ENCODE measurements around the gene STEAP1B. TPM values are rescaled to one million over a fixed set of nuclear protein-coding genes. Genes with fewer than 3 reads are reported as not detected.

STEAP1B gene
- polyA plus RNA-seq, 1 of the 3 experiments (the other 2 are of a cell fraction), result 14.7 TPM

DNA sequence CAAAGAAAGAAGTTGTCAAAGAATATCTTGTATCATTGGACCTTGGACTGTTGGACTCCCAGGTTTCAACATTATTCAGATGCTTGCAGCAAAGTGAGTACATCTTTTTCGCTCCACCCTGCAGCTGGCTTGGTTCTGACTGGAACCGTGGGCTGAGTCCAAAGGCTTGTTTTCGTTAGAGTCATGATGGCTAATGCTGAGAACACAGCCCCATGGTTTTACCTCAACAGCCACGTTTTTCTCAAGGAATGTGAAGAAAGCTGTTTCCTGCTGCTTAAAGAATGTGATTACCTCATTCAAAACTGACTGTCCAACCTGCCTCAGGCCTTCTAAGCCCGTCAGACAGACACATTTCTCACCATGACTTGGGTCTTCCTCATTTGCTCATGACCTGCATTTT is 69.5 kb downstream of the STEAP1B start:
- Histone ChIP-seq H3K27ac (ENCODE audit: low read depth in 2 of 2, low read length in 1 of 2) (no peak overlapping the region), H3K9me3 (no peaks in the 10 kb centered on the region), H2AFZ (ENCODE audit: low read depth) (no peak overlapping the region), H3K27me3 (ENCODE audit: insufficient read depth) (no peaks in the 10 kb centered on the region), H3K79me2 (ENCODE audit: insufficient read depth) (no peaks in the 10 kb centered on the region), H3K4me1 (ENCODE audit: control insufficient read depth in 1 of 2, insufficient read depth in 2 of 2, low read depth in 1 of 2, low read length in 1 of 2) (peaks cover 0 to 15% of the 10 kb centered on the region in 2 experiments; a peak in 3 of 4 replicates), H4K20me1 (ENCODE audit: insufficient read depth) (no peaks in the 10 kb centered on the region), H3K4me3 (ENCODE audit: low read depth in 2 of 2, low read length in 1 of 2) (no peak overlapping the region), H3F3A (replicated peaks; ENCODE audit: insufficient read depth) (peaks cover 10% of the 10 kb centered on the region), H3K9ac (no peak overlapping the region), H3K36me3 (replicated peaks in 1 of 2; ENCODE audit: control insufficient read depth in 1 of 2, insufficient read depth in 2 of 2, low read length in 1 of 2) (no peaks in the 10 kb centered on the region), H3K9me2 (no peaks in the 10 kb centered on the region), H3K4me2 (no peak overlapping the region)
- ChIA-PET CTCF (interaction anchor here (0.9 to 1.5 kb wide), 3 partner anchors 15 to 320 kb away, joined by 3 to 4 read pairs (median 3); no protein-coding TSS in a partner anchor), POLR2A (no interaction called here)
- 82% methylated on average over 5 of the region's 5 CpGs for WGBS (ENCODE audit: low lambda C conversion rate)
- no peak for DNase-seq
- TF ChIP-seq, protein P1, sequence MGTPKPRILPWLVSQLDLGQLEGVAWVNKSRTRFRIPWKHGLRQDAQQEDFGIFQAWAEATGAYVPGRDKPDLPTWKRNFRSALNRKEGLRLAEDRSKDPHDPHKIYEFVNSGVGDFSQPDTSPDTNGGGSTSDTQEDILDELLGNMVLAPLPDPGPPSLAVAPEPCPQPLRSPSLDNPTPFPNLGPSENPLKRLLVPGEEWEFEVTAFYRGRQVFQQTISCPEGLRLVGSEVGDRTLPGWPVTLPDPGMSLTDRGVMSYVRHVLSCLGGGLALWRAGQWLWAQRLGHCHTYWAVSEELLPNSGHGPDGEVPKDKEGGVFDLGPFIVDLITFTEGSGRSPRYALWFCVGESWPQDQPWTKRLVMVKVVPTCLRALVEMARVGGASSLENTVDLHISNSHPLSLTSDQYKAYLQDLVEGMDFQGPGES (IDR thresholded peaks at IDR 0.05; ENCODE audit: low read depth, low read length), result no peak
- TF ChIP-seq EZH2phosphoT487 (IDR thresholded peaks at IDR 0.05; ENCODE audit: borderline replicate concordance, low read depth) (no peak), CHD2 (IDR thresholded peaks at IDR 0.05; ENCODE audit: low read length, partially characterized antibody) (no peak), FOXJ3 (CRISPR knock-in tag; IDR thresholded peaks at IDR 0.05) (no peak), ELF1 (IDR thresholded peaks at IDR 0.05) (no peak), POLR2AphosphoS5 (IDR thresholded peaks at IDR 0.05; ENCODE audit: low read depth, low read length) (no peak), RAD21 (IDR thresholded peaks at IDR 0.05; ENCODE audit: low read length) (no peak), NFIC (IDR thresholded peaks at IDR 0.05; ENCODE audit: borderline replicate concordance) (no peak), RXRA (IDR thresholded peaks at IDR 0.05; ENCODE audit: borderline replicate concordance, low read depth) (no peak), MEF2A (IDR thresholded peaks at IDR 0.05; ENCODE audit: borderline replicate concordance, low read depth) (no peak), TCF12 (IDR thresholded peaks at IDR 0.05) (no peak), RFX5 (IDR thresholded peaks at IDR 0.05; ENCODE audit: low read length) (no peak), GATA2 (CRISPR knock-in tag; IDR thresholded peaks at IDR 0.05) (no peak), NRF1 (IDR thresholded peaks at IDR 0.05; ENCODE audit: low read depth, low read length) (no peak), MXI1 (IDR thresholded peaks at IDR 0.05; ENCODE audit: low read depth, low read length) (no peak)
- TF ChIP-seq, protein P2, sequence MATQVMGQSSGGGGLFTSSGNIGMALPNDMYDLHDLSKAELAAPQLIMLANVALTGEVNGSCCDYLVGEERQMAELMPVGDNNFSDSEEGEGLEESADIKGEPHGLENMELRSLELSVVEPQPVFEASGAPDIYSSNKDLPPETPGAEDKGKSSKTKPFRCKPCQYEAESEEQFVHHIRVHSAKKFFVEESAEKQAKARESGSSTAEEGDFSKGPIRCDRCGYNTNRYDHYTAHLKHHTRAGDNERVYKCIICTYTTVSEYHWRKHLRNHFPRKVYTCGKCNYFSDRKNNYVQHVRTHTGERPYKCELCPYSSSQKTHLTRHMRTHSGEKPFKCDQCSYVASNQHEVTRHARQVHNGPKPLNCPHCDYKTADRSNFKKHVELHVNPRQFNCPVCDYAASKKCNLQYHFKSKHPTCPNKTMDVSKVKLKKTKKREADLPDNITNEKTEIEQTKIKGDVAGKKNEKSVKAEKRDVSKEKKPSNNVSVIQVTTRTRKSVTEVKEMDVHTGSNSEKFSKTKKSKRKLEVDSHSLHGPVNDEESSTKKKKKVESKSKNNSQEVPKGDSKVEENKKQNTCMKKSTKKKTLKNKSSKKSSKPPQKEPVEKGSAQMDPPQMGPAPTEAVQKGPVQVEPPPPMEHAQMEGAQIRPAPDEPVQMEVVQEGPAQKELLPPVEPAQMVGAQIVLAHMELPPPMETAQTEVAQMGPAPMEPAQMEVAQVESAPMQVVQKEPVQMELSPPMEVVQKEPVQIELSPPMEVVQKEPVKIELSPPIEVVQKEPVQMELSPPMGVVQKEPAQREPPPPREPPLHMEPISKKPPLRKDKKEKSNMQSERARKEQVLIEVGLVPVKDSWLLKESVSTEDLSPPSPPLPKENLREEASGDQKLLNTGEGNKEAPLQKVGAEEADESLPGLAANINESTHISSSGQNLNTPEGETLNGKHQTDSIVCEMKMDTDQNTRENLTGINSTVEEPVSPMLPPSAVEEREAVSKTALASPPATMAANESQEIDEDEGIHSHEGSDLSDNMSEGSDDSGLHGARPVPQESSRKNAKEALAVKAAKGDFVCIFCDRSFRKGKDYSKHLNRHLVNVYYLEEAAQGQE (IDR thresholded peaks at IDR 0.05; ENCODE audit: low read depth, low read length), result no peak
- TF ChIP-seq, protein P3, sequence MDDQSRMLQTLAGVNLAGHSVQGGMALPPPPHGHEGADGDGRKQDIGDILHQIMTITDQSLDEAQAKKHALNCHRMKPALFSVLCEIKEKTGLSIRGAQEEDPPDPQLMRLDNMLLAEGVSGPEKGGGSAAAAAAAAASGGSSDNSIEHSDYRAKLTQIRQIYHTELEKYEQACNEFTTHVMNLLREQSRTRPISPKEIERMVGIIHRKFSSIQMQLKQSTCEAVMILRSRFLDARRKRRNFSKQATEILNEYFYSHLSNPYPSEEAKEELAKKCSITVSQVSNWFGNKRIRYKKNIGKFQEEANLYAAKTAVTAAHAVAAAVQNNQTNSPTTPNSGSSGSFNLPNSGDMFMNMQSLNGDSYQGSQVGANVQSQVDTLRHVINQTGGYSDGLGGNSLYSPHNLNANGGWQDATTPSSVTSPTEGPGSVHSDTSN (IDR thresholded peaks at IDR 0.05), result no peak
